Fibroblast of lung (primary cell): ENCODE measurements around the gene SPATA7. TPM values are rescaled to one million over a fixed set of nuclear protein-coding genes. Genes with fewer than 3 reads are reported as not detected.

Source experiments
- DNase-seq, 2 donors: peaks; one replicate each; pipeline versions ENCODE4 v3.0.0 to v3.0.0-alpha.2; 2010; ENCODE audit warnings: low read depth in 2 of 2
- H2AFZ ChIP-seq: 2 replicates; pipeline ENCODE4 v1.5.1; 2012; ENCODE audit warnings: low read length, control low read depth, inconsistent platforms
- H3K27ac ChIP-seq: 2 replicates; pipeline ENCODE4 v1.5.1; 2011; ENCODE audit warnings: low read length, control low read depth; ENCODE audit not compliant: insufficient read depth
- H3K27me3 ChIP-seq: 2 replicates; pipeline ENCODE4 v1.5.1; 2011; ENCODE audit warnings: mild to moderate bottlenecking, low read length; ENCODE audit not compliant: control insufficient read depth, insufficient read depth
- H3K36me3 ChIP-seq: 2 replicates; pipeline ENCODE4 v1.5.1; 2011; ENCODE audit warnings: low read length; ENCODE audit not compliant: control insufficient read depth, insufficient read depth
- H3K4me1 ChIP-seq: 2 replicates; pipeline ENCODE4 v1.5.1; 2011; ENCODE audit warnings: low read length; ENCODE audit not compliant: control insufficient read depth, insufficient read depth; ENCODE audit errors: extremely low read depth
- H3K4me2 ChIP-seq: 2 replicates; pipeline ENCODE4 v1.5.1; 2011; ENCODE audit warnings: low read length, control low read depth; ENCODE audit not compliant: insufficient read depth; ENCODE audit errors: extremely low read depth
- H3K4me3 ChIP-seq, 4 experiments: fragments of 200-600 bp in 1 of 4; sonication (generic) in 1 of 4; replicated peaks in 1 of 4; 2 replicates each; pipeline ENCODE4 v1.5.1; 2011 to 2016; ENCODE audit warnings: low read length in 4 of 4, low read depth in 3 of 4, mild to moderate bottlenecking in 3 of 4, control low read depth in 2 of 4, inconsistent platforms in 1 of 4, mixed read lengths in 1 of 4; ENCODE audit not compliant: insufficient read depth in 1 of 4; ENCODE audit errors: control extremely low read depth in 1 of 4
- H3K79me2 ChIP-seq: 2 replicates; pipeline ENCODE4 v1.5.1; 2012; ENCODE audit warnings: mild to moderate bottlenecking, low read length, inconsistent platforms; ENCODE audit not compliant: control insufficient read depth, insufficient read depth
- H3K9ac ChIP-seq: 2 replicates; pipeline ENCODE4 v1.5.1; 2011; ENCODE audit warnings: mild to moderate bottlenecking, low read length, control low read depth; ENCODE audit not compliant: insufficient read depth
- H3K9me3 ChIP-seq: 2 replicates; pipeline ENCODE4 v1.5.1; 2012; ENCODE audit warnings: low read depth, low read length; ENCODE audit not compliant: control insufficient read depth, insufficient read depth
- H4K20me1 ChIP-seq: 2 replicates; pipeline ENCODE4 v1.5.1; 2011; ENCODE audit warnings: low read length; ENCODE audit not compliant: control insufficient read depth, insufficient read depth; ENCODE audit errors: extremely low read depth
- CTCF ChIP-seq, 2 donors: IDR thresholded peaks in 1 of 2; conservative IDR thresholded peaks in 1 of 2; 1 replicate in 1 of 2; 2 replicates in 1 of 2; pipeline ENCODE4 v1.5.1; 2011 to 2012; ENCODE audit warnings: low read length in 2 of 2, control low read depth in 1 of 2, inconsistent platforms in 1 of 2, low read depth in 1 of 2, mild to moderate bottlenecking in 1 of 2
- EZH2 ChIP-seq: IDR thresholded peaks from 2 replicates; pipeline ENCODE4 v1.5.1; 2012; ENCODE audit warnings: low read length, control low read depth, mild to moderate bottlenecking; ENCODE audit errors: missing control alignments
- polyA plus RNA-seq, 2 donors: library from polyadenylated mRNA; depleted of rRNA in 1 of 2; stranded (reverse) in 1 of 2; unstranded in 1 of 2; fragments of >200 nt; gene quantifications; 2 replicates each; pipeline ENCODE4 v1.2.1, GENCODE V29; 2011 to 2012; ENCODE audit warnings: missing spikeins in 1 of 2
- total RNA-seq: library from RNA; depleted of rRNA; stranded (reverse); fragments of >200 nt; gene quantifications from 2 replicates; pipeline ENCODE4 v1.2.1, GENCODE V29; 2014

The SPATA7 gene
- total and polyA plus RNA-seq, 2 donors (not counting 1 experiment from before 2014, with no cell fraction given), result 8.4 to 26.4 TPM

- TF ChIP-seq EZH2 (no peak), CTCF (conservative IDR thresholded peaks at IDR 0.05 in 1 of 2, IDR thresholded peaks at IDR 0.05 in 1 of 2; ENCODE audit: low read depth in 1 of 2, low read length in 2 of 2) (no peak)
- H3K27me3 ChIP-seq, result no peaks in the 10 kb centered on the region
Observed at GRCh38 chr14:88452231-88452630, 66.8 kb downstream of the SPATA7 start.

DNA sequence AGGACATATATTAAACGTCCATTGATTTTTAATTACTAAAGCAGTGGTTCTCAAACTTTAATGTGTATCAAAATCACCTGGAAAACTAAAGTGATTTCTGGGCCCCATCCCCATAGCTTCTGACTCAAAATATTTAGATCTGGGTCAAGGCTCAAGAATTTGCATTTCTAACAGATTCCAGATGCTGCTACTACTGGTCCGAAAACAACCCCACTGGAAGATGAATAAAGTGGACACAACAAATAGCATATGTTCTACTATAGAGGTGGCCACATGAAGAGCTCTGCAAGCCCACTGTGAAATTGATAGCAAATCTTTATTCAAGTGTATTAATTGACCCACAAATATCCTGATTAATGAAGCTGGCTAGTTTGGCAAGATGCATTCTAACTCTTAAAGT lies 69.4 kb downstream of the SPATA7 start:
- H3K79me2 ChIP-seq, result no peaks in the 10 kb centered on the region
- no peak overlapping the region for H3K4me2 ChIP-seq
- no peak overlapping the region for H2AFZ ChIP-seq
- H3K4me3 ChIP-seq, result no peak overlapping the region
- H4K20me1 ChIP-seq, result no peaks in the 10 kb centered on the region
- no peak overlapping the region for H3K27ac ChIP-seq
- no peaks in the 10 kb centered on the region for H3K36me3 ChIP-seq
- peak in 1 of 2 donors; percentile 16 for DNase-seq
- no peak for TF ChIP-seq CTCF (conservative IDR thresholded peaks at IDR 0.05 in 1 of 2, IDR thresholded peaks at IDR 0.05 in 1 of 2; ENCODE audit: low read depth in 1 of 2, low read length in 2 of 2)
- TF ChIP-seq EZH2, result no peak
- no peaks in the 10 kb centered on the region for H3K27me3 ChIP-seq
- H3K9me3 ChIP-seq, result no peaks in the 10 kb centered on the region
- no peaks in the 10 kb centered on the region for H3K4me1 ChIP-seq
- no peak overlapping the region for H3K9ac ChIP-seq

More at GRCh38 chr14:88452231-88452630, 66.8 kb downstream of the SPATA7 start:
- Histone ChIP-seq H3K36me3 (no peaks in the 10 kb centered on the region), H3K9ac (no peak overlapping the region), H3K27ac (no peak overlapping the region), H3K9me3 (no peaks in the 10 kb centered on the region), H4K20me1 (no peaks in the 10 kb centered on the region), H3K4me1 (no peaks in the 10 kb centered on the region), H3K4me2 (no peak overlapping the region), H3K79me2 (no peaks in the 10 kb centered on the region), H3K4me3 (no peak overlapping the region), H2AFZ (no peak overlapping the region)
- DNase-seq, result no peak

DNA sequence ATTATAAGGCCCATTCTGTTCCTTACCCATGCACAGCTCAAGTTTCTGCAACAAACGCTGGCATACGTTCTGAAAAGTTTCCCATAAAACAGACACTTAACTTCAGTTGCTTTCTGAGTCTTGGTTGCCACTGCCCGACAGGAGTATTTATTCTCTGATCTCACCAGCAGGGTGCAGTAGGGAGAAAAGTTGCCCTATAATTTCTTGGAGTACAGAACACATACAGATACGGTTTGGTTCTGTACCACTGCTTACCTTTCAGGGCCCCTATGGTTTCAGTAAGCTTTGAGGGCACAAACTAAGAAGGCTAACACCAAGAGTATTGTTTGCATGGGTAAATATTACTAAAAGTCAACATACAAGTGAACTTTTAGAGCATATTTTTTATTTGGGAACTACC lies 77.9 kb downstream of the SPATA7 start:
- peaks cover 6% of the 10 kb centered on the region for H3K36me3 ChIP-seq
- H4K20me1 ChIP-seq, result no peaks in the 10 kb centered on the region
- H3K79me2 ChIP-seq, result no peaks in the 10 kb centered on the region
- H2AFZ ChIP-seq, result no peak overlapping the region
- H3K4me3 ChIP-seq, result no peak overlapping the region
- H3K9ac ChIP-seq, result no peak overlapping the region
- no peak for DNase-seq
- no peak overlapping the region for H3K4me2 ChIP-seq
- TF ChIP-seq CTCF (conservative IDR thresholded peaks at IDR 0.05 in 1 of 2, IDR thresholded peaks at IDR 0.05 in 1 of 2; ENCODE audit: low read depth in 1 of 2, low read length in 2 of 2), result peak; percentile 20 to 41
- no peak for TF ChIP-seq EZH2
- H3K4me1 ChIP-seq, result peaks cover 6% of the 10 kb centered on the region
- H3K27me3 ChIP-seq, result no peaks in the 10 kb centered on the region
- H3K9me3 ChIP-seq, result no peaks in the 10 kb centered on the region
- no peak overlapping the region for H3K27ac ChIP-seq
